Measurements from ENCODE around the gene FNDC10. TPM values are rescaled to one million over a fixed set of nuclear protein-coding genes. Genes with fewer than 3 reads are reported as not detected.

FNDC10 gene
- total and polyA plus RNA-seq, 9 of the 15 experiments (the other 6 are each of a cell fraction or from before 2014, with no cell fraction given), result 0.08 to 6.3 (median 1.6) TPM

DNA sequence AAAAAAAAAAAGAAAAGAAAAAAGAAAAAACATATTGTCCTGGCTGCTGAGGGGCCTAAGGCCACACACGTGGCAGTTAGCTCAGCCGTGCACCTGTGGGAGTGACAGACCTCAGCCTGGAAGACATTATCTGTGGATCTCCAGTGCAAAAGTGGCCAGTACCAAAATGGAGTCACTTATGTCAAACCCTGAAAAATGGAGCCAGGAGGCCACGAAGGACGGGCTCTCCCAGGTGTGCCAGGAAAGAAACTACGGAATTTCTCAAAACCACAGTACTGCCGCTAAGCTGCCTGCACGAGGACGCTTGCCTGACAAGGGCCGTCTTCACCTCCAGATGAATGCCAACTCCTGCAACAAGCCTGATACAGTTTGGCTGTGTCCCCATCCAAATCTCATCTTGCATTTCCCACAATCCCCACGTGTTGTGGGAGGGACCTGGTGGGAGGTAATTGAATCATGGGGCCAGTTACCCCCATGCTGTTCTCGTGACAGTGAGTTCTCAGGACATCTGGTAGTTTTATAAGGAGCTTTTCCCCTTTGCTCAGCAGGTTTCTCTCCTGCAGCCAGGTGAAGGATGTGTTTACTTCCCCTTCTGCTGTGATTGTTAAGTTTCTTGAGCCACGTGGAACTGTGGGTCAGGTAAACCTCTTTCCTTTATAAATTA is 10.0 kb upstream of the FNDC10 start (continued):
- TF ChIP-seq MITF (IDR thresholded peaks at IDR 0.05), result no peak
- no peak for TF ChIP-seq STAG1 (CRISPR knock-in tag; IDR thresholded peaks at IDR 0.05; ENCODE audit: borderline replicate concordance)
- TF ChIP-seq SMAD4 (CRISPR knock-in tag; conservative IDR thresholded peaks at IDR 0.05), result peak; percentile 96
- no peak for TF ChIP-seq XRCC3 (IDR thresholded peaks at IDR 0.05)
- no peak for TF ChIP-seq PRPF4 (IDR thresholded peaks at IDR 0.05; ENCODE audit: insufficient read depth, low read depth, low read length, poor library complexity, severe bottlenecking)
- no peak for TF ChIP-seq MYC (IDR thresholded peaks at IDR 0.05; ENCODE audit: low read depth, low read length)
- TF ChIP-seq MYC (CRISPR knock-in tag; IDR thresholded peaks at IDR 0.05; ENCODE audit: borderline replicate concordance, low read depth), result peak; percentile 87; the same call in 1 of the 2 replicates
- TF ChIP-seq SLC30A9 (CRISPR knock-in tag; IDR thresholded peaks at IDR 0.05), result no peak
- TF ChIP-seq FOXK1 (CRISPR knock-in tag; IDR thresholded peaks at IDR 0.05; ENCODE audit: borderline replicate concordance), result no peak
- TF ChIP-seq, protein P1, sequence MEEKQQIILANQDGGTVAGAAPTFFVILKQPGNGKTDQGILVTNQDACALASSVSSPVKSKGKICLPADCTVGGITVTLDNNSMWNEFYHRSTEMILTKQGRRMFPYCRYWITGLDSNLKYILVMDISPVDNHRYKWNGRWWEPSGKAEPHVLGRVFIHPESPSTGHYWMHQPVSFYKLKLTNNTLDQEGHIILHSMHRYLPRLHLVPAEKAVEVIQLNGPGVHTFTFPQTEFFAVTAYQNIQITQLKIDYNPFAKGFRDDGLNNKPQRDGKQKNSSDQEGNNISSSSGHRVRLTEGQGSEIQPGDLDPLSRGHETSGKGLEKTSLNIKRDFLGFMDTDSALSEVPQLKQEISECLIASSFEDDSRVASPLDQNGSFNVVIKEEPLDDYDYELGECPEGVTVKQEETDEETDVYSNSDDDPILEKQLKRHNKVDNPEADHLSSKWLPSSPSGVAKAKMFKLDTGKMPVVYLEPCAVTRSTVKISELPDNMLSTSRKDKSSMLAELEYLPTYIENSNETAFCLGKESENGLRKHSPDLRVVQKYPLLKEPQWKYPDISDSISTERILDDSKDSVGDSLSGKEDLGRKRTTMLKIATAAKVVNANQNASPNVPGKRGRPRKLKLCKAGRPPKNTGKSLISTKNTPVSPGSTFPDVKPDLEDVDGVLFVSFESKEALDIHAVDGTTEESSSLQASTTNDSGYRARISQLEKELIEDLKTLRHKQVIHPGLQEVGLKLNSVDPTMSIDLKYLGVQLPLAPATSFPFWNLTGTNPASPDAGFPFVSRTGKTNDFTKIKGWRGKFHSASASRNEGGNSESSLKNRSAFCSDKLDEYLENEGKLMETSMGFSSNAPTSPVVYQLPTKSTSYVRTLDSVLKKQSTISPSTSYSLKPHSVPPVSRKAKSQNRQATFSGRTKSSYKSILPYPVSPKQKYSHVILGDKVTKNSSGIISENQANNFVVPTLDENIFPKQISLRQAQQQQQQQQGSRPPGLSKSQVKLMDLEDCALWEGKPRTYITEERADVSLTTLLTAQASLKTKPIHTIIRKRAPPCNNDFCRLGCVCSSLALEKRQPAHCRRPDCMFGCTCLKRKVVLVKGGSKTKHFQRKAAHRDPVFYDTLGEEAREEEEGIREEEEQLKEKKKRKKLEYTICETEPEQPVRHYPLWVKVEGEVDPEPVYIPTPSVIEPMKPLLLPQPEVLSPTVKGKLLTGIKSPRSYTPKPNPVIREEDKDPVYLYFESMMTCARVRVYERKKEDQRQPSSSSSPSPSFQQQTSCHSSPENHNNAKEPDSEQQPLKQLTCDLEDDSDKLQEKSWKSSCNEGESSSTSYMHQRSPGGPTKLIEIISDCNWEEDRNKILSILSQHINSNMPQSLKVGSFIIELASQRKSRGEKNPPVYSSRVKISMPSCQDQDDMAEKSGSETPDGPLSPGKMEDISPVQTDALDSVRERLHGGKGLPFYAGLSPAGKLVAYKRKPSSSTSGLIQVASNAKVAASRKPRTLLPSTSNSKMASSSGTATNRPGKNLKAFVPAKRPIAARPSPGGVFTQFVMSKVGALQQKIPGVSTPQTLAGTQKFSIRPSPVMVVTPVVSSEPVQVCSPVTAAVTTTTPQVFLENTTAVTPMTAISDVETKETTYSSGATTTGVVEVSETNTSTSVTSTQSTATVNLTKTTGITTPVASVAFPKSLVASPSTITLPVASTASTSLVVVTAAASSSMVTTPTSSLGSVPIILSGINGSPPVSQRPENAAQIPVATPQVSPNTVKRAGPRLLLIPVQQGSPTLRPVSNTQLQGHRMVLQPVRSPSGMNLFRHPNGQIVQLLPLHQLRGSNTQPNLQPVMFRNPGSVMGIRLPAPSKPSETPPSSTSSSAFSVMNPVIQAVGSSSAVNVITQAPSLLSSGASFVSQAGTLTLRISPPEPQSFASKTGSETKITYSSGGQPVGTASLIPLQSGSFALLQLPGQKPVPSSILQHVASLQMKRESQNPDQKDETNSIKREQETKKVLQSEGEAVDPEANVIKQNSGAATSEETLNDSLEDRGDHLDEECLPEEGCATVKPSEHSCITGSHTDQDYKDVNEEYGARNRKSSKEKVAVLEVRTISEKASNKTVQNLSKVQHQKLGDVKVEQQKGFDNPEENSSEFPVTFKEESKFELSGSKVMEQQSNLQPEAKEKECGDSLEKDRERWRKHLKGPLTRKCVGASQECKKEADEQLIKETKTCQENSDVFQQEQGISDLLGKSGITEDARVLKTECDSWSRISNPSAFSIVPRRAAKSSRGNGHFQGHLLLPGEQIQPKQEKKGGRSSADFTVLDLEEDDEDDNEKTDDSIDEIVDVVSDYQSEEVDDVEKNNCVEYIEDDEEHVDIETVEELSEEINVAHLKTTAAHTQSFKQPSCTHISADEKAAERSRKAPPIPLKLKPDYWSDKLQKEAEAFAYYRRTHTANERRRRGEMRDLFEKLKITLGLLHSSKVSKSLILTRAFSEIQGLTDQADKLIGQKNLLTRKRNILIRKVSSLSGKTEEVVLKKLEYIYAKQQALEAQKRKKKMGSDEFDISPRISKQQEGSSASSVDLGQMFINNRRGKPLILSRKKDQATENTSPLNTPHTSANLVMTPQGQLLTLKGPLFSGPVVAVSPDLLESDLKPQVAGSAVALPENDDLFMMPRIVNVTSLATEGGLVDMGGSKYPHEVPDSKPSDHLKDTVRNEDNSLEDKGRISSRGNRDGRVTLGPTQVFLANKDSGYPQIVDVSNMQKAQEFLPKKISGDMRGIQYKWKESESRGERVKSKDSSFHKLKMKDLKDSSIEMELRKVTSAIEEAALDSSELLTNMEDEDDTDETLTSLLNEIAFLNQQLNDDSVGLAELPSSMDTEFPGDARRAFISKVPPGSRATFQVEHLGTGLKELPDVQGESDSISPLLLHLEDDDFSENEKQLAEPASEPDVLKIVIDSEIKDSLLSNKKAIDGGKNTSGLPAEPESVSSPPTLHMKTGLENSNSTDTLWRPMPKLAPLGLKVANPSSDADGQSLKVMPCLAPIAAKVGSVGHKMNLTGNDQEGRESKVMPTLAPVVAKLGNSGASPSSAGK (IDR thresholded peaks at IDR 0.05), result no peak
- peak; percentile 89; the same call in 1 of the 2 replicates for TF ChIP-seq ZNF165 (CRISPR knock-in tag; IDR thresholded peaks at IDR 0.05; ENCODE audit: borderline replicate concordance)
- TF ChIP-seq ZNF347 (CRISPR knock-in tag; IDR thresholded peaks at IDR 0.05; ENCODE audit: low read depth), result 0 out of 2 replicates have a peak, but pooled peaks have one; percentile 64
- no peak for TF ChIP-seq CBX2 (IDR thresholded peaks at IDR 0.05; ENCODE audit: insufficient read depth, low read length, poor library complexity, severe bottlenecking)
- TF ChIP-seq KAT8 (IDR thresholded peaks at IDR 0.05; ENCODE audit: low read depth), result no peak
- TF ChIP-seq MAFG (tag; conservative IDR thresholded peaks at IDR 0.05), result peak; percentile 22; the same call in 1 of the 2 replicates
- TF ChIP-seq NCOA4 (IDR thresholded peaks at IDR 0.05; ENCODE audit: partially characterized antibody), result no peak

Measured in K562 (cell line).